Esophagus squamous epithelium (tissue), 5 donors: ENCODE results near the gene CERKL. TPM values are rescaled to one million over a fixed set of nuclear protein-coding genes. Genes with fewer than 3 reads are reported as not detected.

Source experiments
- DNase-seq: peaks from one replicate; lab custom pipeline; 2025; lab: John Stamatoyannopoulos, UW
- H3K27ac ChIP-seq, 4 donors: fragments of 200-600 bp; sonication (generic); one replicate each; pipeline ENCODE4 v1.5.1; 2016 to 2019; ENCODE audit warnings: mild to moderate bottlenecking in 1 of 4
- H3K27me3 ChIP-seq, 4 donors: fragments of 200-600 bp; sonication (generic); 1 replicate in 3 of 4; 2 replicates in 1 of 4; pipeline versions ENCODE4 v1.5.1 to v1.6.0; 2017 to 2021; ENCODE audit warnings: antibody characterized with exemption in 1 of 4
- H3K36me3 ChIP-seq, 3 donors: fragments of 200-600 bp; sonication (generic); one replicate each; pipeline ENCODE4 v1.5.1; 2016 to 2019
- H3K4me1 ChIP-seq, 3 donors: fragments of 200-600 bp; sonication (generic); one replicate each; pipeline ENCODE4 v1.5.1; 2017 to 2019
- H3K4me3 ChIP-seq, 4 donors: fragments of 200-600 bp; sonication (generic); 1 replicate in 3 of 4; 2 replicates in 1 of 4; pipeline ENCODE4 v1.5.1; 2016 to 2019; ENCODE audit warnings: mild to moderate bottlenecking in 2 of 4, moderate library complexity in 1 of 4
- H3K9me3 ChIP-seq, 3 donors: fragments of 200-600 bp; sonication (generic); one replicate each; pipeline ENCODE4 v1.5.1; 2016 to 2019
- CTCF ChIP-seq, 6 experiments: fragments of 450-650 bp in 4 of 6; fragments of 200-600 bp in 2 of 6; sonication (generic) in 2 of 6; IDR thresholded peaks; one replicate each; pipeline ENCODE4 v1.5.1; 2016 to 2019; ENCODE audit warnings: antibody characterized with exemption in 6 of 6, mild to moderate bottlenecking in 4 of 6, moderate library complexity in 4 of 6
- POLR2A ChIP-seq, 4 donors: fragments of 450-650 bp; IDR thresholded peaks; one replicate each; pipeline ENCODE4 v1.6.1; 2017; ENCODE audit warnings: antibody characterized with exemption in 4 of 4, mild to moderate bottlenecking in 4 of 4, moderate library complexity in 3 of 4
- WGBS, 2 donors: methylation state at CpG; one replicate each; pipeline ENCODE4 v1.1.5; 2018; 5-methylcytosine and 5-hydroxymethylcytosine counted together
- intact Hi-C: fragments of 100-400 bp; cut with DNase I; formaldehyde crosslinking; loops from one replicate; pipeline ENCODE4 v1.15.0; 2022
- total RNA-seq, 4 donors: library from RNA; depleted of rRNA; stranded (reverse); fragments of >200 nt; gene quantifications; one replicate each; pipeline ENCODE4 v1.1.0, GENCODE V29; 2016
- donor health status: DM: yes; HTN: yes; CAD: no.

Gene CERKL
- total RNA-seq, 4 donors from 2014 or later, result 0.15 TPM; not detected in 3

GRCh38 chr2:181614874-181615638, 41.8 kb downstream of the CERKL start:
- Histone ChIP-seq H3K4me1 (no peaks in the 10 kb centered on the region), H3K36me3 (no peaks in the 10 kb centered on the region), H3K27me3 (no peaks in the 10 kb centered on the region), H3K4me3 (no peak overlapping the region), H3K27ac (no peak overlapping the region), H3K9me3 (no peaks in the 10 kb centered on the region)
- intact Hi-C loops, result no loop called here
- DNase-seq, result no peak
- WGBS, 2 donors, result 34 to 36% methylated on average over 7 of the region's 7 CpGs
- TF ChIP-seq POLR2A (IDR thresholded peaks at IDR 0.05) (no peak), CTCF (IDR thresholded peaks at IDR 0.05) (no peak)

DNA sequence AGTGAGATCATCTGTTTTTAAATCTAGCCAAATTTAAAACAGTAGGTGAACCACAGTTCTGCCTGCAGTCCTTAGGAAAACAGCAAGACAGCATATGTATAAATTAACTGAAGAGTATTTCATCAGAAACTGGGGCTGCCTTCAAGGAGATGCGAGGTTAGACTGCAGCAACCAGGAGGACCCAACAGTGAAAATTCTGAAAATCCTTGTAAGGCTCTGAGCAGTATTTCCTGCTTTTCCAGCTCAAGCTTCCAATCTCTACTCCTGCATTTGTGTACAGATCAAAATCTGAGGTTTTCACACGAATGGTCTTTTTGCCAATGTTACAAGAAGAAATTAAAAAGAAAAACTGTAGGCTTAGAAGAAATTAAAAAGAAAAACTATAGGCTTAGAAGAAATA, 43.7 kb downstream of the CERKL start:
- Histone ChIP-seq H3K27me3 (no peaks in the 10 kb centered on the region), H3K4me3 (no peak overlapping the region), H3K36me3 (no peaks in the 10 kb centered on the region), H3K4me1 (no peaks in the 10 kb centered on the region), H3K9me3 (no peaks in the 10 kb centered on the region), H3K27ac (no peak overlapping the region)
- TF ChIP-seq CTCF (IDR thresholded peaks at IDR 0.05), result no peak
- TF ChIP-seq POLR2A (IDR thresholded peaks at IDR 0.05), result no peak
- no peak for DNase-seq
- intact Hi-C loops, result no loop called here
- WGBS, 2 donors, result 48 to 55% methylated on average over 2 of the region's 2 CpGs

DNA sequence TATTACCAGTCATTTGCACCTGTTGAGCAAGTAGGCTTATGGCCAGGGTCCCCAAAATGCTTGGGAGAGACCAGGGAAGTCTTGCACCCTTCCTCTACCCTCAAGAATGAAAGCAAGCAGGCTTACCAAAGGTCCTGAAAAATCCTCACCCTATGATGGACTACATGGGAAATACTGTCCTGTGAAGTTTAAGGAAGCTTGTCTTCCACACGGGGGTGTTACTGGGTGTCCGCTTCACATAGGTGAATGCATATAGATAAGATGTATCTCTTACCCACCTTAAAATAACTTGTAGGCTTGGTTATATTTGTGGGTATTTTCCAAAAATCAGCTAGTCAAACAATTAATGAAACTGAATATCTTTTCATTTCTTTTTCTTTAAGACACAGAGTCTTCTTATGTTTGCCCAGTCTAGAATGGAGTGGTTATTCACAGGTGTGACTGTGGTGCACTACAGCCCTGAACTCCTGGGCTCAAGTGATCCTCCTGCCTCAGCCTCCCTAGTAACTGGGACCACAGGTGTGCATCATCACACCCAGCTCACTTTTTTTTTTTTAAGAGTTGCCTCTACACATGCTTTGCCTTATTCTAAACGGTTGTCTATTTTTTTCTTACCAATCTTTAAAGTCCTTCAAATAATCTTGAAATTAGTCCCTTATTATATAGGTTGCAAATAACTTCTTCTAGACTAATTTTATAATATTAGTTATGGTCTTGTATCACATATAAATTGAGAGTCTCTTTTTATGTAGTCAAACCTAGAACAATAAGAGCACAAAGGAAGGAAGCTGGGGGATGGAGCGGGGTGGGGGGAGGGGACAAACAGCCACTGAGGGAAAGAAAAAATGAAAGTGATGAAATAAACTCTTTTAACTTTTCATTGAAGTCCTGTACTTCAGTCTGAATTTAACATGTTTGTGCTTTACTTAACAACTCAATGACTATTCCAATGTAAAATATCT, 49.0 kb downstream of the CERKL start:
- TF ChIP-seq CTCF (IDR thresholded peaks at IDR 0.05) (no peak), POLR2A (IDR thresholded peaks at IDR 0.05) (no peak)
- Histone ChIP-seq H3K9me3 (no peaks in the 10 kb centered on the region), H3K4me1 (no peaks in the 10 kb centered on the region), H3K36me3 (no peaks in the 10 kb centered on the region), H3K4me3 (no peak overlapping the region), H3K27ac (no peak overlapping the region), H3K27me3 (no peaks in the 10 kb centered on the region)
- WGBS, 2 donors, result 69% methylated on average over 4 of the region's 4 CpGs
- intact Hi-C loops, result no loop called here
- DNase-seq, result no peak

DNA sequence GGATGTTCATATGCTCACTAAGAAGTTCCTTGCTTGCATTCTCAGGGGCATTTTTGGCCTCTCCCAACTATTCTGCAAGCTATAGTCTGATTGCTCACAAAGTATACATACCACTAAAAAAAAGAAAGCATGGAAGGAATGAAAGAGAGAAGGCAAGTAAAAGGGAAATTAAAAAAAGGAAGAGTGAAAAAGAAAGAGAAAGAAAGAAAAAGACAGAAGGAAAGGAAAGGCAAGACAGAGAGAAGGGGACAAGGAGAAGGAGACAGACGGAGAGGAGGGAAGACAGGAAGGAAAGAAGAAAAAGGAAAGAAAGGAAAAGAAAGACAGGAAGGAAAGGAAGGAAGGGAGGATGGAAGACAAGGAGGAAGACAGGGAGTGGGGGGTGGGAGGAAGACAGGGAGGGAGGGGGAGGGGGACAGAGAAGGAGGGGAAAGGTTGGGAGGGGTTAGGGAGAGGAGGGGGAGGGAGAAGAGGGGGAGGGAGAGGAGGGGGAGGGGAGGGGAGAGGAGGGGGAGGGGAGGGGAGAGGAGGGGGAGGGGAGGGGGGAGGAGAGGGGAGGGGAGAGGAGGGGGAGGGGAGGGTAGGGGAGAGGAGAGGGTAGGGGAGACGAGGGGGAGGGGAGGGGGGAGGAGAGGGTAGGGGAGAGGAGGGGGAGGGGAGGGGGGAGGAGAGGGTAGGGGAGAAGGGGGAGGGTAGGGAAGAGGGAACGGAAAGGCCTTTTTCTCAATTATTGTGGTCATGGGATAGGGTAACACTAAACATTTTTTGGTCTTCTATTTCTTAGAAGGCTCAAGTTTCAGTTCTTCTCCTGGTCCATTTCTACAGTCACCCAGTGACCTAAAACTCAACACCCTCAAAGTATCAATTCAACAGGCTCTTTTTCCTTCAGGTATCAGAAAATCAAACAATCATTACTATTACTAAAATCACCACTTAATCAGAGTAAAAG, 50.7 kb downstream of the CERKL start:
- no peak overlapping the region for H3K4me3 ChIP-seq
- H3K27ac ChIP-seq, result no peak overlapping the region
- intact Hi-C loops, result no loop called here
- TF ChIP-seq POLR2A (IDR thresholded peaks at IDR 0.05), result no peak
- no peak for TF ChIP-seq CTCF (IDR thresholded peaks at IDR 0.05)
- H3K4me1 ChIP-seq, result no peaks in the 10 kb centered on the region
- H3K27me3 ChIP-seq, result no peaks in the 10 kb centered on the region
- H3K9me3 ChIP-seq, result no peaks in the 10 kb centered on the region
- DNase-seq, result no peak
- H3K36me3 ChIP-seq, result no peaks in the 10 kb centered on the region
- WGBS, 2 donors, result 63 to 77% methylated on average over 2 to 3 of the region's 3 CpGs
